CMK (cell line): ENCODE measurements around the gene MED26.

Experiments
- DNase-seq: peaks from one replicate; pipeline ENCODE4 v3.0.0-alpha.2; 2010; ENCODE audit warnings: low read depth

MED26 gene

DNA sequence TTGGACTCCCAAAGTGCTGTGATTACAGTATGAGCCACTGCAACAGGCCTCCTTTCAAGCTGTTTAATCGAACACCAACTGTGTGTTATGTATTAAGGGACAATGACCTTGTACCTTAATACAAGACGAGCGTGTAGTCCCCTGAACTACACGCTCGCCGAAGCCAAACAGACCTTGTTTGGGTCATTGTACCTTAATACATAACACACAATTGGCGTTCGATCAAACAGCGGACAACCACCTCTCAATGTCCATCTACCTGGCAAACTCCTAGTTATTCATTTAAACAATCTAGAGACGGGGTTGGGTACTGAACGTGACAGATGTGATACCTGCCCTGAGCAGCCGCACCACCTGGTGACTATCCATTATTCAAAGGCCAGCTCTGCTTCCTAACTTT lies 87.1 kb downstream of the MED26 start:
- DNase-seq: no peak

DNA sequence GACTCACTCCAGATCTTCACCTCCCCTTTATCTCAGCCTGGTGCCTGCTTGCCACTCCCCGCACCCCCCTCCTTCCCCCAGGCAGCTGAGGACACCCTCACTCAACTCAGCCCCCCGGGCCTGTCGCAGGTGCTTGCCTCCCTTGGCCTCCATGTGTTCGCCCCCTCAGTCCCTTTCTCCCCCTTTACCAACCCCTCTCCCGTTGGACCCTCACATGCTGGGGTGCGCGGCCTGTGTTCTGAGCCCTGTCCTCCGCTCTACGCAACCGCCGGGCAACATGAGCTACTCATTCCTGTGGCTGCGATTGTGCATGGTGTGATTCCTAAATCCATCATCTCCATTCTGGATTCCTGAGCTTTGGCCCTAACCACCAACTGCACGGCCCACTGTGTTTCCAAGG lies 90.9 kb downstream of the MED26 start:
- no peak for DNase-seq

DNA sequence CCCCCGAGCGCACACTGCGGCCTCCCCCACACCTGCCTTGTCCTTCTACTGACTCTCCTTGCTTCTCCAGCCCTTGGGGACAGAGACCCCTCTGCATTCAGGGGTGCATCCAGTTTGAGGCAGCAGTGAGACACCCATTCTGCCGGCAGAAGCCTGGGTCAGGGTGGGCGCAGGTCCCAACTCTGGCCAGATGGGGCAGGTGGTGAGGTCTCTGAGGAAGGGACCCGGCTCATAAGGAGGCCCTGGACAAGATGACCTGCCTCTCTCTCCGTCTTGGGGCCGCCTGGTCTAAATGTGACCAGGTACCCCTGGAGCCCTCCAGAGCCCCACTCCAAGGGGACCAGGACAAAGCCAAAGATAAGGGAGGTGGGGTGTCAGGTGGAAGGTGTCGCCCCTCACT lies 91.9 kb downstream of the MED26 start:
- DNase-seq: no peak

DNA sequence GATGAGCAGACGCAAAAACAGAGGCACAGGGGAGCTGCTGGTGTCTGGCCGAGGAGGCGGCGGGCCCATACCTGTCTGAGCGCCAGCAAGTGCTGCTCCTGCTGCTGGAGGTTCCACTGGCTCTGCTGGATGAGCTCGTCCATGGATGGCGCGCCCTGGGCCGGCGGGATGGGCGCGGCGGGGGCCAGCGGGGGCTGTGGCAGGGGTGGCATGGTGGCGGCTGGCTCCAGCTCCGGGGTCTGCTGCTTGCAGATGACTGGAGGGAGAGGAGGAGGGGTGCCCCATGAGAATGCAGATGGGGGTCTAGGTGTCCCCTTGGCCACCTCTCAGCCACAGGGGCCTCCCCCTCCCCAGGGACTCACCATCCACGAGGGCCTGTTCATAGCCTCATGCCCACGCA lies 92.6 kb downstream of the MED26 start:
- DNase-seq: no peak

DNA sequence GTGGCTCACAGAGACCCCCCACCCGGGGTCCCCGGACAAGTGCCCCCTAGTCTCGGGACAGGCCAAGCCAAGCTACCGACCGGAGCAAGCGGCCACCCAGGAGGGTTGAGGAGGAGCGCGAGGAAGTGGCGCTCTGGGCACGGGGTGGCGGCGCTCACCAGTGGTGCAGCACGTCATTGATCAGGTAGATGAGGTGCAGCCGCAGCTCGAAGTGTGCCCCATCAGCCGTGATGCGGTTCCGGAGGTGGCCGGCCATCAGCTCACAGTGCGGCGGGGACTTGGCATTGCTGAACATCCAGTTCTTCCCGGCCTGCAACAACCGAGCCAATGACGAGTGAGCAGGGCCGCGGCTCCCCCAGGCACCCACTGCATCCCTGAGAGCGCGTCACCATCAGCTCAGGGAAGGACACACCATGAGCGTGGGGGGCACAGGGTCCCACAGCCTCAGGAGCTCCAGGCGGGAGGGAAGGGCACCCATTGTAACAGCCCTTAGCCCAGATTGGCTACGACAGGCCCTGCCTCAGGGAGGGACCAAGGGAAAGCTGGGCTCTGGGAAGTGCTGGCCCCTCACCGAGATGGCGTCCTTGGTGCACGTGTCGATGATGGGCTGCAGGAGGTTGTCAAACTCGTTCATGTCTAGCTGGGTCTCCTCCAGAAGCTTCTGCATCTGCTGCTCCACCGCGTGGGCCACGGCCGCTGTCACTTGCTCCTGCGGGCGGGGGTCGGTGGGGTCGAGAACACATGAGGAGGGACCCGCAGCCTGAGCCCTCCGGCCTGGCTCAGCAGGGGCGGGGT lies 95.4 kb downstream of the MED26 start:
- no peak for DNase-seq

DNA sequence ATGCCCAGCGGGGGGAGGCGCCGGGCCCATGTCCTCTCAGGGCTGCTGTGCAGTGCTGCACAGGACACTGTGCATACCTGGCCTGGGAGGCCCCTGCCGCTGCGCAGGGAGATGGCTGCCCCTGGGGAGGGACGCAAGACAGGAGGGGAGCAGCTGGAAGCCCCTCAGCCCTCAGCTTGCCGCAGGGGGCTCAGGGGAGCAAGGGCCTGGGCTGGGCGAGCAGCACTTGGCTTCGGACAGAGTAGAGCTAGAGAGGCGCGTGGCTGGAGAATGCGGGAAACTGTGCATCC lies 96.7 kb downstream of the MED26 start:
- DNase-seq: no peak

DNA sequence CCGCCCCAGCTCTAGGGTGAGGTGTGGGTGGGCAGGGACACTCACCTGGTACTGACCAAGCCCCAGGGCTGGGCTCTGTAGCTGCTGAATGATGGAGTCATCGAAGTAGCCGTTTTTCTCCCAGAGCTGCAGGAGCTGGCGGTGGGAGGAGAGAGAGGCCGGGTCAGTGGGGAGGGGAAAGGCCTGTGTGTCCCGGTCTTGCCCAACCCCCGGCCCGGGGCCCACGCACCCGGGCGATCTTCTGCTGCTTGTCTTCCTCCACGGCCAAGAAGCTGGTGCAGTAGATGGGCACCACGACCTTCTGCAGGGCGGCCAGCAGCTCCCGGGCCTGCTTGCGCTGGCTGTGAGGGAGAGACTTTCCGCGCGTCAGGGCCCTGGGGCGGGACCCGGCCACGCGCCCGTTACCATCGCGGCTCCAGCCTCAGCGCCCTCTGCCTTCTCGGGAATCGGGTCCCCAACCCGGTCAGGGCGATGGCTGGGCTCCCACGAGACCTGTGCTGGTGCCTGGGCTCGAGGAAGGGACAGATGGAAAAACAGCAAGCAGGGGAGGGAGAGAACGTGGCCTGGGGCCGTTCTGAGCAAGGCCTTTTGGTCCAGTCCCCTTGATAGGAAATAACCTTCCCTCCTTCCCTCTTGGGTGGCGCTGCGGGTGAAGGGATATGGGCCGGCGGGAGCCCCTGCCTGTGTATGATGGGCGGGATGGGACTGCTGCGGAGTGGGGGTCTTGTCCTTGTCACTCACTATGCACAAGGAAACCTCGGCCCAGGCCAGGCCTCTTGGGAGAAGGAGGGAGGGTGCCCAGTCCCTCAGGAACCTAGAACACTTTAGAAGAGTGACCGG lies 97.2 kb downstream of the MED26 start:
- no peak for DNase-seq

DNA sequence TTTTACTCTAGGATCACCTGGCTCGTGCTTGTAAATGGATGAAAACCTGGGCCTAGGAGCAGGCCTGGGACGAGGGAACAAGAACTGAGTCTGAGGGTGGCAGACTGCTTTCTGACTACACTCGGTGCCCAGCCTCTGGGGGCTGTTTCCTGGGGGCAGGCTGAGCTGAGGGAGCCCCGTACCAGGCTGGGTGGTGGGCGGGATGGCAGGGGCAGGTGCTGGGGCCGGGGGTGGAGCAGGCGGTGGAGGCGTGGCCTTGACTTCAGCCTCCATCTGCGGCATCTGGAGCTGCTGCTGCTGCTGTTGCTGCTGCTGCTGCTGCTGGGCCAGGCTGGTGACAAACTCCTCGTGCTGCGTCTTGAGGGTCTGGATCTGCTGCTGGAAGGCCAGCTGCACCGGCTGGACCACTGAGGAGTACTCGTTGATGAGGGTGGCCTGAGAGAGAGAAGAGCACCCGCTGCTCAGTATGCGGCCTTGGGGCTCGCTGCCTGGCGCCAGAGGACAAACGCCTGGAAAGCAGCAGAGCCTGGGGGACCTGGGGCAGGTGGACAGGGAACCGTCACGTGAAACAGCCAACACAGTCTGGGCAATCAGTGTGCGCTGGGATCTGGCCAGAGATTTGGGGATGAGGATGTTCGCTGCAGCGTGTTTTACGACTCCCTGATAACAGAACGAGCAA lies 98.4 kb downstream of the MED26 start:
- DNase-seq: no peak

DNA sequence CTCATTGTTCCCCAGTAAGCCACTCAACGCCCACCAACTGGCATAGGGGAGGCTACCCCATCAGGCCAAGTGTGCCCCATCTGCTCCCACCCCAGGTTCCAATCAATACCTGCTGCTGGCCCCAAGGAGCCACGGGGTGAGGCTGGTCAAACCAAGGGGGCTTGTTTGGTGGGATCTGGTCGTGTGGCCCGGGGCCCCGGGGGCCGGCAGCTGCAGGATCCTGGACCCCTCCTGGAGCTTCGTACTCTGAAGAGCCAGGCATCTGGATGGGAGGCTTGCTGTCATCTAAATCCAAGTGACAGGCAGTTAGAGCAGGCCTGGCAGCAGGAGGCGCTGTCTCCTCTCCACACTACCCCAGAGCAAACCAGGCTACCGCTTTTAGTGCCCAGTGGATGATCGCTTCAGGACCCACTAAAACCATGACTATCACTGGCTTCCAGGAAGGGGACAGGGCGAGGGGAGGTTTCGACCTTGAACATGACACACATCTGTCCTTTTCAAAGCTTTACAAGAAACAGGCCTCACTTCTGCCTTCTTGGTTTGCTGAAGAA lies 100.0 kb downstream of the MED26 start:
- no peak for DNase-seq

DNA sequence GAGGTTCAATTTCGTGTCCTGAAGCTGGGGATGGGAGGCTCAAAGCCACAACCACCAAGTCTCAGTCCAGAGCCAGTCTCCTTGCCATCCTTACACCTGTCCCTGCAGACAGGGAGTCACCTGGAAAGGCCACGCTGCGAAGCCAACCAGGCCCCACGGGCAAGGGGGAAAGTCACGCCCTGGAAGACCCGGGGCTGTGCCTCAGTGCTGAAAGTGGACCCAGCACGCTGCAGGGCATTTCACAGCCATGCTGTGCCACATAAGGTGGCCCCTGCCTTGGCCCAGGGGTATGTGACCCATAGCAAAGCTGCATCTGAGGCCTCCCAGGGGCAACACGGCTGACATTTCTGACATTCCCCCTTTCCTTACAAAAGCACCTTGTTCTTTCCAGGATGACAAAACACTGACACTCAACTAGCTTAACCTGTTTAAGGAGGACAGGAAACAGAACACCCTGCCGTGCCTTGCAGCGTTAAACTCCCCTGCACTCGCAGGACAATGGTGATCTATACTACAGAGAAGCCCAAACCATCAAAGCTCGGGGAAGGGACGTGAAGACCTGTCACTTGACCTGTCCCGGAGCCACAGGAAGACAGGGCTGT lies 100.6 kb downstream of the MED26 start:
- DNase-seq: no peak

DNA sequence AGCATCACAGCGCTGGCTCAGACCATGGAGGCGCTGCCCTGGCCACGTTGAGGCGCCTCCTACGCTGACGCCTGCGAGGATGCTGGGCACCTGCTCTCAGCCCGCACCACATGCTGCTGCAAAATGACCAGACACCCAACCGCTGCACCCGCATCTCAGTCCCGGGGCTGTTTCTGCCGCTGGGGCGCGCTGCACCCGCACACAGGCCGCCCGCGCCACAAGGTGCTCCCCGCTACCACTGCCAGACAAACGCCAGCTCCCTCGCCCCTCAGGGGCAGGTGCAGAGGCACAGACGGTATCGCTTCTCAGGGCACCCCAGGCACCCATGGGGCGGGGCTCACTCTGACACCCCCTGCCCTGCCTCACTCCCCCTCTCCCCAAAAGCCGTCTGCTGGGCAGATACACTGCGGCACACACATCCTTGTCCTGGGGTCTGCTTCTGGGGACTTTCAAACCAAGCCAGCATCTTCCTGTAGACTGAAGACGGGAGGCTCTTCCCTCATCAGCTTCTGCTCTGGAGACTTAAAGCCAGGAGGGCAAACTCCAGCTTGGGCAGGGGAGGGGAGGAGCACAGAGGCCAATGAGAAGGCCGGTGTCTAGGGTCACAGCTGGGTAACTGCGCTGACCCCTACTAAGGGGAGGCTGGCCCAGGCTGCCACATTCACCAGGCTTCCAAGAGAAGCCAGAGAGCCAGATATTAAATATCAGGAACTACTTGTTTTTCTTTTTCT lies 102.1 kb downstream of the MED26 start:
- no peak for DNase-seq

DNA sequence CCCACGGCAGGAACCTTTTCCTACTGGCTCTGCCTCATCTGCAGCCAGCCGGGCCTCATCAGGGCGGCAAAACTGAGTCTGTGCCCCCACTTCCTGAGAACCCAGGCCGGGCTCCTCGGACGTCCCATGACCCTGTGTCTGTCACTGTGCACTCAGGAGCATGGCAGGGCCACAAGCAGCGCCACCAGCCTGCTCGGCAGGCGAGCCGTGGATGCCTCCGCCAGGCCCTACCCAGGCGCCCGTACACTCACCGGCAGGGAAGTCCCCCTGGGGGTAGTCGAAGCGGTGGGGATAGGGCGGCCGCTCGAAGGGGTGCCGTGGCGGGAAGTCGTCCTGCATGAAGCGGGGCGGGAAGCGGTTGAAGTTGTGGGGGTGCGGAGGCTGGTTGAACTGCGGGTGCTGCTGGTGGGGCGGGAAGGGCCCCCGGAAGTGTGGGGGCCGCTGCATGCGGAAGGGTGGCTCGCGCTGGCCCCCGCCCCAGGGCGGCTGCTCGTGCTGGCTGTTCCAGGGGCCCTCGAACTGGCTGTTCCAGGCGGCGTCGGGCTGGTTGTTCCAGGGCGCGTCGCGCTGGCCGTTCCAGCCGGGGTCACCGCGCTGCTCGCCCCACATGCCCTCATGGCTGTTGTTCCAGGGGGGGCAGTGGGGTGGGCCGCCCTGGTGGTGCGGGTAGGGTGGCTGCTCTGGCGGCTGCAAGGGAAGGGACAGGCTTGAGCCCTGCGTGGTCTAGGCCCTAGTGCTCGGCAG lies 102.8 kb downstream of the MED26 start:
- no peak for DNase-seq
